ENCODE measurements around the gene RAB11B. TPM values are rescaled to one million over a fixed set of nuclear protein-coding genes. Genes with fewer than 3 reads are reported as not detected.

The RAB11B gene
- total RNA-seq, 4 donors from 2014 or later: 17.4 to 95.8 (median 60.1) TPM

DNA sequence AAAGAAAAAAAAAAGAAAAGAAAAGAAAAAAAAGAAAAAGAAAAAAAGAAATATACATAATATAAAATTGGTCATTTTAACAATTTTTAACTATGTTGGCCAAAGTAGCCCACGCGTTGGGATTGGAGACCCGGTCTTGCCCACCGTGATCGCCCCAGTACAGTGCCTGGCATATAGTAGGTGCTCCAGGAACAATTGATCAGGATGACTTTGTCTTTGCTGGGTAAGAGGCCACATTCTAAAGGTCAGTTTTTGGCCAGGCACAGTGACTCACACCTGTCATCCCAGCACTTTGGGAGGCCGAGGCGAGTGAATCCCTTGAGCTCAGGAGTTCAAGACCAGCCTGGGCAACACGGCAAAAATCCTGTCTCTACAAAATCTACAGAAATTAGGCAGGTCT, 30.0 kb upstream of the RAB11B start:
- Histone ChIP-seq H3K27me3 (no peaks in the 10 kb centered on the region), H3K4me3 (no peak overlapping the region), H3K36me3 (no peaks in the 10 kb centered on the region), H3K4me1 (peaks cover 0 to 6% of the 10 kb centered on the region in 2 donors), H3K27ac (no peak overlapping the region), H3K9me3 (no peaks in the 10 kb centered on the region)
- intact Hi-C loops (cut with DNase I; ENCODE audit: low total_unique reads): no loop called here
- TF ChIP-seq POLR2A (IDR thresholded peaks at IDR 0.05): no peak
- TF ChIP-seq, protein P1, sequence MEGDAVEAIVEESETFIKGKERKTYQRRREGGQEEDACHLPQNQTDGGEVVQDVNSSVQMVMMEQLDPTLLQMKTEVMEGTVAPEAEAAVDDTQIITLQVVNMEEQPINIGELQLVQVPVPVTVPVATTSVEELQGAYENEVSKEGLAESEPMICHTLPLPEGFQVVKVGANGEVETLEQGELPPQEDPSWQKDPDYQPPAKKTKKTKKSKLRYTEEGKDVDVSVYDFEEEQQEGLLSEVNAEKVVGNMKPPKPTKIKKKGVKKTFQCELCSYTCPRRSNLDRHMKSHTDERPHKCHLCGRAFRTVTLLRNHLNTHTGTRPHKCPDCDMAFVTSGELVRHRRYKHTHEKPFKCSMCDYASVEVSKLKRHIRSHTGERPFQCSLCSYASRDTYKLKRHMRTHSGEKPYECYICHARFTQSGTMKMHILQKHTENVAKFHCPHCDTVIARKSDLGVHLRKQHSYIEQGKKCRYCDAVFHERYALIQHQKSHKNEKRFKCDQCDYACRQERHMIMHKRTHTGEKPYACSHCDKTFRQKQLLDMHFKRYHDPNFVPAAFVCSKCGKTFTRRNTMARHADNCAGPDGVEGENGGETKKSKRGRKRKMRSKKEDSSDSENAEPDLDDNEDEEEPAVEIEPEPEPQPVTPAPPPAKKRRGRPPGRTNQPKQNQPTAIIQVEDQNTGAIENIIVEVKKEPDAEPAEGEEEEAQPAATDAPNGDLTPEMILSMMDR (IDR thresholded peaks at IDR 0.05): no peak
- no peak for DNase-seq

DNA sequence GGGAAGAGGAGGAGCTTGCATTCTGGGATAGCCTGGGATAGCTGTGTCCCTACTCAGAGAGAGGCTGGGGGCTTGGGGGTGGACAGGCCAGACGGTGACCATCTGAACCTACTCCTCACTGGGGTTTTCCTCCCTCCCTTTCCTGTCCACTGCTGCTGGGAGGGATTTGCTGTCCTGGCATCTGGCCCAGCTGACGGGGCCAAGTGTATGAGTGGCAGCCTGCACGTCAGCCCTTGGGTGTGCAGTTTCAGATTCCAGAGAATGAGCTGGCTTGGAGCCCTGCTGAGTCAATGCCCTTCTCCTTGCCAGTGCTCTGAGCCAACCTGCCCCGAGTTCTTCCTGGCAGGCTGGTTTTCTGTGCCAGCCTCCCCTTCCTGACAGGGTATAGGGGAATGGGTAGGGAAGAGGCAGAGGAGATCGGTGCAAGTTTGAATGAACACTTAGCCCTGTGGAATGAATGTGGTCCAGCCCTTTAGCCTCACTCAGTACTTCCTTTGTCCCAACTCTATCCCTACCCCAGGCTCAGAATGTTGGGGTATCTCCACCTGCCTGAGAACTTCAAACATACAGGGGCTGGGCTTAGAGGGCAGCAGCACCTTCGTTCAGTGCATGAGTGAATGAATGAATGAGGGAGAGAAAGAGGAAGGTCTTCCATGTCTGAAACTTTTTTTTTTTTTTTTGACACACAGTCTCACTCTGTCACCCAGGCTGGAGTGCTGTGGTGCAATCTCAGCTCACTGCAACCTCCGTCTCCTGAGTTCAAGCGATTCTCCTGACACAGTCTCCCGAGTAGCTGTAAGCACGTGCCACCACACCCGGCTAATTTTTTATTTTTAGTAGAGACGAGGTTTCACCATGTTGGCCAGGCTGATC, 28.0 kb upstream of the RAB11B start:
- no peaks in the 10 kb centered on the region for H3K36me3 ChIP-seq
- TF ChIP-seq, protein P1 (IDR thresholded peaks at IDR 0.05): no peak
- TF ChIP-seq POLR2A (IDR thresholded peaks at IDR 0.05): peak in 1 of 2 donors; percentile 27
- H3K27me3 ChIP-seq: no peaks in the 10 kb centered on the region
- no peaks in the 10 kb centered on the region for H3K9me3 ChIP-seq
- peak; percentile 88 to 90 for DNase-seq
- peaks cover 0 to 6% of the 10 kb centered on the region in 2 donors for H3K4me1 ChIP-seq
- no peak overlapping the region for H3K4me3 ChIP-seq
- intact Hi-C loops (cut with DNase I; ENCODE audit: low total_unique reads): no loop called here
- H3K27ac ChIP-seq: peak overlapping the region; percentile 51 to 72

DNA sequence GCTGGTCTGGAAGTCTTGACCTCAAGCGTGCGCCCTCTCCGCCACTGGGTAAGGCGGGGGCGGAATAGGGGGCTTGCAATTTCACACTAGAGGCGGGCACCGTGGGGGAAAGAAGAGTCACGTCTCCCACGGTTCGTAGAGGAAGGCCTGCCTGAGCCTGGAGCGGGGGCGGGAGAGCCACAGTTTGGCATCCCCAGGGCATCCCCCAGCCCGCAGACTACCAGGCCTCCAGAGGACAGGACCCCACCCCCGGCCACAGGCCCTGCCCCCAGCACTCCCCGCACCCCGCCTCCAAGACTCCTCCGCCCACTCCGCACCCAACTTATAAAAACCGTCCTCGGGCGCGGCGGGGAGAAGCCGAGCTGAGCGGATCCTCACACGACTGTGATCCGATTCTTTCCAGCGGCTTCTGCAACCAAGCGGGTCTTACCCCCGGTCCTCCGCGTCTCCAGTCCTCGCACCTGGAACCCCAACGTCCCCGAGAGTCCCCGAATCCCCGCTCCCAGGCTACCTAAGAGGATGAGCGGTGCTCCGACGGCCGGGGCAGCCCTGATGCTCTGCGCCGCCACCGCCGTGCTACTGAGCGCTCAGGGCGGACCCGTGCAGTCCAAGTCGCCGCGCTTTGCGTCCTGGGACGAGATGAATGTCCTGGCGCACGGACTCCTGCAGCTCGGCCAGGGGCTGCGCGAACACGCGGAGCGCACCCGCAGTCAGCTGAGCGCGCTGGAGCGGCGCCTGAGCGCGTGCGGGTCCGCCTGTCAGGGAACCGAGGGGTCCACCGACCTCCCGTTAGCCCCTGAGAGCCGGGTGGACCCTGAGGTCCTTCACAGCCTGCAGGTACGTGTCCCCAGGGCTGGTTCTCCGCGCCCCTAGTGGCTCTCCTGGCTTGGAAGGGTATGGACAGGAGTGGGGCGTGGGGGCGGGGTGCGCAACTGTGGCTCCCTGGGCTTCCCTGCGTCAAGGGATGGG, 26.1 kb upstream of the RAB11B start, which contains the start of gene ANGPTL4:
TSS of gene ANGPTL4 (plus strand) at position 353 of the 969 bp plus-strand sequence. CDS start at position 520, 167 bp downstream.
- H3K4me1 ChIP-seq: peaks cover 0 to 6% of the 10 kb centered on the region in 2 donors

DNA sequence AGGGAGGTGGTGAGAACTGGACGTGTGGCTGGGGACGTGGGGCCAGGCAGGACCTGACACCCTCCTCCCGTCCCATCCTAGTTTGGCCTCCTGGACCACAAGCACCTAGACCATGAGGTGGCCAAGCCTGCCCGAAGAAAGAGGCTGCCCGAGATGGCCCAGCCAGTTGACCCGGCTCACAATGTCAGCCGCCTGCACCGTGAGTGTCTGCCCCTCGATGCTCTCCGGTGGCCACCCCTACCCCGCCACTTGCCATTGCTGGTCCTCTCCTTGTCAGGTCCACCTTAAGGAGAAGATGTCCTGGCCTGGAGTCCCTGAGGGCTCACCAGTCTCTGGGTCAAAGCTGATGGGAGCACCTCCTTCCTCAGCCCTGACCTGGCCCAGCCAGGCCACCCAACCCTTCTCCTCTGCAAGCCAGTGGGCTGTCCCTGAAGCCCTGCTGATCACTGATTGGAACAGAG, 24.0 kb upstream of the RAB11B start:
- H3K36me3 ChIP-seq: no peaks in the 10 kb centered on the region
- H3K4me3 ChIP-seq: no peak overlapping the region
- H3K9me3 ChIP-seq: no peaks in the 10 kb centered on the region
- no peak for TF ChIP-seq POLR2A (IDR thresholded peaks at IDR 0.05)
- TF ChIP-seq, protein P1 (IDR thresholded peaks at IDR 0.05): no peak
- intact Hi-C loops (cut with DNase I; ENCODE audit: low total_unique reads): no loop called here
- DNase-seq: no peak
- peak overlapping the region in 1 of 2 donors; percentile 72 for H3K27ac ChIP-seq
- H3K27me3 ChIP-seq: no peaks in the 10 kb centered on the region
- H3K4me1 ChIP-seq: peaks cover 0 to 6% of the 10 kb centered on the region in 2 donors

More for the DNA sequence above, 26.1 kb upstream of the RAB11B start, which contains the start of gene ANGPTL4:
- Histone ChIP-seq H3K27me3 (no peaks in the 10 kb centered on the region), H3K4me3 (peak within 1 kb of the TSS; percentile 39 to 40), H3K27ac (peak within 1 kb of the TSS; percentile 49 to 72), H3K9me3 (no peaks in the 10 kb centered on the region), H3K36me3 (no peaks in the 10 kb centered on the region)
- TF ChIP-seq POLR2A (IDR thresholded peaks at IDR 0.05): peak in 1 of 2 donors; percentile 52
- TF ChIP-seq, protein P1 (IDR thresholded peaks at IDR 0.05): peak in 1 of 4 experiments; percentile 27
- peak; percentile 62 to 80 for DNase-seq
- intact Hi-C loops (cut with DNase I; ENCODE audit: low total_unique reads): no loop called here
